GM23338 (cell line): ENCODE measurements around the gene SPINK2. TPM values are rescaled to one million over a fixed set of nuclear protein-coding genes. Genes with fewer than 3 reads are reported as not detected.

Experiments
- ATAC-seq: fragments of 200-7000 bp; cut with Tn5 transposase; 3 replicates; pipeline ENCODE4 v1.9.1; 2020
- DNase-seq: peaks from one replicate; pipeline ENCODE4 v3.0.0-alpha.2; 2015; ENCODE audit warnings: low spot score
- H2AFZ ChIP-seq: fragments of 200-600 bp; sonication (generic); 2 replicates; pipeline ENCODE4 v1.8.0; 2016; ENCODE audit warnings: antibody characterized with exemption, mild to moderate bottlenecking, moderate library complexity
- H3F3A ChIP-seq: fragments of 200-600 bp; sonication (generic); replicated peaks from 2 replicates; pipeline ENCODE4 v1.8.0; 2017; ENCODE audit warnings: antibody characterized with exemption, mixed run types, low read depth
- H3K27ac ChIP-seq: fragments of 200-600 bp; sonication (generic); 2 replicates; pipeline ENCODE4 v1.6.1; 2016; ENCODE audit warnings: low read depth
- H3K27me3 ChIP-seq: fragments of 200-600 bp; sonication (generic); 2 replicates; pipeline ENCODE4 v1.8.0; 2016; ENCODE audit warnings: mild to moderate bottlenecking, mixed run types, moderate library complexity; ENCODE audit not compliant: insufficient read depth
- H3K36me3 ChIP-seq: fragments of 200-600 bp; sonication (generic); 2 replicates; pipeline ENCODE4 v1.8.0; 2016; ENCODE audit warnings: mild to moderate bottlenecking; ENCODE audit not compliant: insufficient read depth
- H3K4me1 ChIP-seq: fragments of 200-600 bp; sonication (generic); 2 replicates; pipeline ENCODE4 v1.8.0; 2016; ENCODE audit warnings: mild to moderate bottlenecking, moderate library complexity; ENCODE audit not compliant: insufficient read depth
- H3K4me2 ChIP-seq: fragments of 200-600 bp; sonication (generic); 2 replicates; pipeline ENCODE4 v1.7.1; 2017; ENCODE audit warnings: mixed run types
- H3K4me3 ChIP-seq: fragments of 200-600 bp; sonication (generic); 2 replicates; pipeline ENCODE4 v1.6.1; 2016; ENCODE audit warnings: mixed run types
- H3K79me2 ChIP-seq: fragments of 200-600 bp; sonication (generic); replicated peaks from 2 replicates; pipeline ENCODE4 v1.8.0; 2017; ENCODE audit warnings: mild to moderate bottlenecking; ENCODE audit not compliant: insufficient read depth
- H3K9me2 ChIP-seq: fragments of 200-600 bp; sonication (generic); 2 replicates; pipeline ENCODE4 v1.8.0; 2017; ENCODE audit not compliant: insufficient read depth
- H4K20me1 ChIP-seq: fragments of 200-600 bp; sonication (generic); replicated peaks from 2 replicates; pipeline ENCODE4 v1.8.0; 2017; ENCODE audit warnings: mild to moderate bottlenecking; ENCODE audit not compliant: insufficient read depth
- H3K27ac Mint-ChIP-seq: 2 replicates; pipeline ENCODE4 v1.8.0; 2020; ENCODE audit warnings: inconsistent platforms, mild to moderate bottlenecking, moderate library complexity, mixed read lengths
- H3K27me3 Mint-ChIP-seq: 3 replicates; pipeline ENCODE4 v1.8.0; 2022; ENCODE audit warnings: low read depth, mild to moderate bottlenecking, moderate library complexity, mixed read lengths, inconsistent platforms; ENCODE audit not compliant: insufficient read depth, poor library complexity
- H3K36me3 Mint-ChIP-seq: 3 replicates; pipeline ENCODE4 v1.8.0; 2021; ENCODE audit warnings: low read depth, mild to moderate bottlenecking, inconsistent platforms, moderate library complexity, mixed read lengths
- H3K4me1 Mint-ChIP-seq: 3 replicates; pipeline ENCODE4 v1.8.0; 2020; ENCODE audit warnings: mild to moderate bottlenecking, inconsistent platforms, mixed read lengths
- H3K4me3 Mint-ChIP-seq: 3 replicates; pipeline ENCODE4 v1.8.0; 2021; ENCODE audit warnings: moderate library complexity, mild to moderate bottlenecking, inconsistent platforms, mixed read lengths
- H3K9me3 Mint-ChIP-seq: 3 replicates; pipeline ENCODE4 v1.8.0; 2020; ENCODE audit warnings: moderate library complexity, mild to moderate bottlenecking, inconsistent platforms, mixed read lengths
- CTCF ChIP-seq, 2 experiments: fragments of 200-600 bp in 1 of 2; sonication (generic) in 1 of 2; conservative IDR thresholded peaks; 2 replicates each; pipeline versions ENCODE4 v1.5.1 to v1.6.1; 2016 to 2017; ENCODE audit warnings: antibody characterized with exemption in 2 of 2, low read depth in 2 of 2, mild to moderate bottlenecking in 2 of 2, moderate library complexity in 1 of 2
- EZH2phosphoT487 ChIP-seq: fragments of 200-600 bp; sonication (generic); IDR thresholded peaks from one replicate; pipeline ENCODE4 v1.8.1; 2018; ENCODE audit warnings: antibody characterized with exemption; ENCODE audit not compliant: unreplicated experiment
- JUNB ChIP-seq: IDR thresholded peaks from one replicate; pipeline ENCODE4 v1.6.1; 2016; ENCODE audit warnings: antibody characterized with exemption; ENCODE audit not compliant: unreplicated experiment
- NANOG ChIP-seq: IDR thresholded peaks from 2 replicates; pipeline ENCODE4 v1.6.1; 2016; ENCODE audit warnings: antibody characterized with exemption, borderline replicate concordance
- REST ChIP-seq: IDR thresholded peaks from one replicate; pipeline ENCODE4 v1.6.1; 2018; ENCODE audit warnings: antibody characterized with exemption; ENCODE audit not compliant: unreplicated experiment
- STAT1 ChIP-seq: IDR thresholded peaks from one replicate; pipeline ENCODE4 v1.6.1; 2016; ENCODE audit warnings: antibody characterized with exemption; ENCODE audit not compliant: unreplicated experiment
- ZNF331 ChIP-seq: fragments of 250-450 bp; sonication (Bioruptor Pico); IDR thresholded peaks from 2 replicates; pipeline ENCODE4 v1.5.0; 2020; ENCODE audit warnings: low read depth, mild to moderate bottlenecking, moderate library complexity
- ZNF462 ChIP-seq: fragments of 250-450 bp; sonication (Bioruptor Pico); IDR thresholded peaks from 2 replicates; pipeline ENCODE4 v1.5.0; 2020; ENCODE audit warnings: mild to moderate bottlenecking, moderate library complexity
- polyA plus RNA-seq: library from polyadenylated mRNA; unstranded; fragments of >200 nt; fragmentation: Nextera tagmentation; extraction: Ambion mirVana; gene quantifications from 2 replicates; pipeline ENCODE4 v1.2.1, GENCODE V29; 2016
- total RNA-seq: library from RNA; depleted of rRNA; stranded (reverse); fragments of >200 nt; shearing (Covaris generic); gene quantifications from 2 replicates; pipeline ENCODE4 v1.2.3, GENCODE V29; 2014

Gene SPINK2
- total and polyA plus RNA-seq, 2 experiments from 2014 or later: 0.73 to 6.4 TPM

- H3K4me3 Mint-ChIP-seq: no peak overlapping the region
- no peaks in the 10 kb centered on the region for H3K9me3 Mint-ChIP-seq
- Histone ChIP-seq H3K9me2 (no peaks in the 10 kb centered on the region), H3F3A (no peaks in the 10 kb centered on the region), H2AFZ (no peak overlapping the region), H3K4me2 (no peak overlapping the region), H3K36me3 (no peaks in the 10 kb centered on the region), H4K20me1 (no peaks in the 10 kb centered on the region; the same call in 1 of the 2 replicates), H3K4me3 (no peak overlapping the region), H3K79me2 (no peaks in the 10 kb centered on the region), H3K4me1 (no peaks in the 10 kb centered on the region), H3K27ac (no peak overlapping the region), H3K27me3 (no peaks in the 10 kb centered on the region)
- peaks cover 3% of the 10 kb centered on the region for H3K27me3 Mint-ChIP-seq
- no peak for ATAC-seq
- DNase-seq: no peak
- TF ChIP-seq JUNB (no peak), CTCF (conservative IDR thresholded peaks at IDR 0.05; ENCODE audit: low read depth in 2 of 2) (no peak)
- no peaks in the 10 kb centered on the region for H3K36me3 Mint-ChIP-seq
- no peak overlapping the region for H3K27ac Mint-ChIP-seq
- H3K4me1 Mint-ChIP-seq: peaks cover 9% of the 10 kb centered on the region
These were observed 49.4 kb downstream of the SPINK2 start for GRCh38 chr4:56772134-56772533.

- peak; percentile 68 for DNase-seq
- H3F3A ChIP-seq: no peaks in the 10 kb centered on the region
- Mint-ChIP-seq H3K27me3 (peaks cover 3% of the 10 kb centered on the region), H3K4me1 (peaks cover 22% of the 10 kb centered on the region), H3K27ac (no peak overlapping the region), H3K36me3 (no peaks in the 10 kb centered on the region), H3K4me3 (no peak overlapping the region), H3K9me3 (no peaks in the 10 kb centered on the region)
- no peak overlapping the region for H3K27ac ChIP-seq
- H3K27me3 ChIP-seq: no peaks in the 10 kb centered on the region
- 0 out of 2 replicates have a peak, but pooled peaks cover 9% of the 10 kb centered on the region for H3K4me1 ChIP-seq
- H4K20me1 ChIP-seq: no peaks in the 10 kb centered on the region; the same call in 1 of the 2 replicates
- H3K4me3 ChIP-seq: no peak overlapping the region
- no peaks in the 10 kb centered on the region for H3K9me2 ChIP-seq
- peak; percentile 86 for ATAC-seq
- no peak overlapping the region for H3K4me2 ChIP-seq
- H3K36me3 ChIP-seq: no peaks in the 10 kb centered on the region
- no peak overlapping the region for H2AFZ ChIP-seq
- H3K79me2 ChIP-seq: no peaks in the 10 kb centered on the region
- no peak for TF ChIP-seq STAT1
- TF ChIP-seq REST: no peak
- no peak for TF ChIP-seq JUNB
- TF ChIP-seq NANOG: no peak
- TF ChIP-seq CTCF (conservative IDR thresholded peaks at IDR 0.05; ENCODE audit: low read depth in 2 of 2): no peak
- no peak for TF ChIP-seq ZNF331 (CRISPR knock-in tag)
- TF ChIP-seq ZNF462 (CRISPR knock-in tag): no peak; the same call in 1 of the 2 replicates
- no peak for TF ChIP-seq EZH2phosphoT487
These were observed 52.7 kb downstream of the SPINK2 start for GRCh38 chr4:56768763-56769162.
